IgD-negative memory B cell (primary cell): ENCODE measurements around the gene DDHD1. TPM values are rescaled to one million over a fixed set of nuclear protein-coding genes. Genes with fewer than 3 reads are reported as not detected.
"Not testable (repeated sequence)": the region's sequence is repeated elsewhere in the genome, so short reads cannot be mapped to it uniquely, and the experiment has no call there.

Source experiments
- H3K27ac Mint-ChIP-seq, 3 donors: one replicate each; pipeline ENCODE4 v1.8.0; 2020 to 2022; ENCODE audit warnings: mild to moderate bottlenecking in 3 of 3, mixed read lengths in 3 of 3, moderate library complexity in 1 of 3
- H3K27me3 Mint-ChIP-seq: one replicate; pipeline ENCODE4 v1.8.0; 2021; ENCODE audit warnings: mixed read lengths
- H3K36me3 Mint-ChIP-seq: one replicate; pipeline ENCODE4 v1.8.0; 2020; ENCODE audit warnings: mild to moderate bottlenecking, mixed read lengths
- H3K4me1 Mint-ChIP-seq, 3 donors: one replicate each; pipeline ENCODE4 v1.8.0; 2020 to 2022; ENCODE audit warnings: mixed read lengths in 3 of 3, mild to moderate bottlenecking in 1 of 3
- H3K4me3 Mint-ChIP-seq, 4 donors: one replicate each; pipeline ENCODE4 v1.8.0; 2020 to 2022; ENCODE audit warnings: mild to moderate bottlenecking in 4 of 4, mixed read lengths in 4 of 4, moderate library complexity in 3 of 4
- H3K9me3 Mint-ChIP-seq, 3 donors: one replicate each; pipeline ENCODE4 v1.8.0; 2020 to 2021; ENCODE audit warnings: mixed read lengths in 3 of 3, mild to moderate bottlenecking in 1 of 3
- polyA plus RNA-seq: library from polyadenylated mRNA; unstranded; fragments of 300-500 nt; fragmentation: Illumina TruSeq; gene quantifications from one replicate; pipeline ENCODE4 v1.2.3, GENCODE V29; 2021

The DDHD1 gene
- polyA plus RNA-seq, 1 donor from 2014 or later: 9.4 TPM

DNA sequence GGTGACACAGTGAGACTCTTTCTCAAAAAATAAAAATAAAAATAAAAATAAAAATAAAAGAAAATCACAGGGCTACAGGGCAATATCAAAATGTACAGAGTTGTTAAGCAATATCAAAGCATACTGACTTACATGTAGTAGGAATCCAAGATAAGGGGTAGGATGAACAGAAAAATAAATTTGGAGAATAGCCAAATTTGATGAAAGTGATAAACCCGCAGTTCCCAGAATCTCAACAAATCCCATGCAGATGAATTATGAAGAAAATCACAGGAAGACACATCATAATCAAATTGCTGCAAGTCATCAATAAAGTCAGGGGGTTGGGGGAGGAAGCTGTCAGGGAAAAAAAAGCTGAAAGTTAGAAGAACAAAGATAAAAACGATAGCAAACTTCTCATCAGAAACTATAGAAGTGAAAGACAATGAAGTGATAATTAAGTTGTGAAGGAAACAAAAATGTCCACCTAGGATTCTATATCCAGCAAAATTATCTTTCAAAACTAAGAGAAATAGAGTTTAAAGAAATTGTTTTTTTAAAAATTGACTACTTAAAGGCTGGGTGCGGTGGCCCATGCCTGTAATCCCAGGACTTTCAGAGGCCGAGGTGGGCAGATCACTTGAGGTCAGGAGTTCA is 15.4 kb downstream of the DDHD1 start:
- H3K27ac Mint-ChIP-seq: no peak overlapping the region
- H3K27me3 Mint-ChIP-seq: no peaks in the 10 kb centered on the region
- H3K36me3 Mint-ChIP-seq: peaks cover 29% of the 10 kb centered on the region
- peaks cover 5 to 10% (median 5%) of the 10 kb centered on the region in 3 donors for H3K4me1 Mint-ChIP-seq
- peak overlapping the region in 1 of 4 donors; percentile 41 for H3K4me3 Mint-ChIP-seq
- H3K9me3 Mint-ChIP-seq: peaks cover 5 to 29% (median 26%) of the 10 kb centered on the region in 3 donors

DNA sequence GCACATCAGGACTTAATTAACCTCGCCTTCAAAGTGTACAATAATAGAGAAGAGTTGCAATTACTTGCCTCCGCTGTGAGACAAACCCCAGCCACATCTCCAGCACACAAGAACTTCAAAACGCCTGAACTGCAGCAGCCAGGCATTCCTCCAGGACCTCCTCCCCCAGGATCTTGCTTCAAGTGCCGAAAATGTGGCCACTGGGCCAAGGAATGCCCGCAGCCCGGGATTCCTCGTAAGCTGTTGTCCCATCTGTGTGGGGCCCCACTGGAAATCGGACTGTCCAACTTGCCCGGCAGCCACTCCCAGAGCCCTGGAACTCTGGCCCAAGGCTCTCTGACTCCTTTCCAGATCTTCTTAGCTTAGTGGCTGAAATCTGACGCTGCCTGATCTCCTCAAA is 22.6 kb downstream of the DDHD1 start:
- not testable (repeated sequence) for H3K4me3 Mint-ChIP-seq, H3K27ac Mint-ChIP-seq, H3K36me3 Mint-ChIP-seq, H3K9me3 Mint-ChIP-seq, H3K27me3 Mint-ChIP-seq
- H3K4me1 Mint-ChIP-seq: peaks cover 23 to 31% (median 24%) of the 10 kb centered on the region in 3 donors

GRCh38 chr14:53128303-53129028 is 24.7 kb downstream of the DDHD1 start:
- Mint-ChIP-seq H3K27ac (peak overlapping the region; percentile 72 to 89 (median 78)), H3K4me3 (peak overlapping the region in 3 of 4 donors; percentile 19 to 74 (median 70)), H3K36me3 (no peaks in the 10 kb centered on the region), H3K9me3 (no peaks in the 10 kb centered on the region), H3K4me1 (peaks cover 26 to 29% (median 27%) of the 10 kb centered on the region in 3 donors), H3K27me3 (no peaks in the 10 kb centered on the region)

- H3K4me3 Mint-ChIP-seq: peak overlapping the region in 3 of 4 donors; percentile 70 to 89 (median 74)
- H3K36me3 Mint-ChIP-seq: no peaks in the 10 kb centered on the region
- peak overlapping the region; percentile 72 to 89 (median 78) for H3K27ac Mint-ChIP-seq
- peaks cover 27 to 30% (median 28%) of the 10 kb centered on the region in 3 donors for H3K4me1 Mint-ChIP-seq
- no peaks in the 10 kb centered on the region for H3K9me3 Mint-ChIP-seq
- H3K27me3 Mint-ChIP-seq: no peaks in the 10 kb centered on the region
Measured at GRCh38 chr14:53127832-53128231, 25.3 kb downstream of the DDHD1 start.

GRCh38 chr14:53127151-53127550 is 26.0 kb downstream of the DDHD1 start:
- no peaks in the 10 kb centered on the region for H3K36me3 Mint-ChIP-seq
- peak overlapping the region; percentile 78 to 89 (median 85) for H3K27ac Mint-ChIP-seq
- H3K4me1 Mint-ChIP-seq: peaks cover 27 to 30% (median 28%) of the 10 kb centered on the region in 3 donors
- peak overlapping the region; percentile 68 to 89 (median 72) for H3K4me3 Mint-ChIP-seq
- H3K27me3 Mint-ChIP-seq: no peaks in the 10 kb centered on the region
- no peaks in the 10 kb centered on the region for H3K9me3 Mint-ChIP-seq

GRCh38 chr14:53126731-53127130 is 26.4 kb downstream of the DDHD1 start:
- Mint-ChIP-seq H3K27ac (peak overlapping the region; percentile 78 to 89 (median 85)), H3K27me3 (no peaks in the 10 kb centered on the region), H3K4me3 (peak overlapping the region; percentile 68 to 89 (median 72)), H3K36me3 (no peaks in the 10 kb centered on the region), H3K9me3 (no peaks in the 10 kb centered on the region), H3K4me1 (peaks cover 27 to 30% (median 28%) of the 10 kb centered on the region in 3 donors)

GRCh38 chr14:53124786-53125185 is 28.3 kb downstream of the DDHD1 start:
- peaks cover 29 to 32% (median 30%) of the 10 kb centered on the region in 3 donors for H3K4me1 Mint-ChIP-seq
- H3K9me3 Mint-ChIP-seq: peaks cover 2 to 6% (median 4%) of the 10 kb centered on the region in 3 donors
- H3K36me3 Mint-ChIP-seq: peaks cover 6% of the 10 kb centered on the region
- peak overlapping the region in 1 of 4 donors; percentile 17 for H3K4me3 Mint-ChIP-seq
- H3K27me3 Mint-ChIP-seq: no peaks in the 10 kb centered on the region
- no peak overlapping the region for H3K27ac Mint-ChIP-seq

DNA sequence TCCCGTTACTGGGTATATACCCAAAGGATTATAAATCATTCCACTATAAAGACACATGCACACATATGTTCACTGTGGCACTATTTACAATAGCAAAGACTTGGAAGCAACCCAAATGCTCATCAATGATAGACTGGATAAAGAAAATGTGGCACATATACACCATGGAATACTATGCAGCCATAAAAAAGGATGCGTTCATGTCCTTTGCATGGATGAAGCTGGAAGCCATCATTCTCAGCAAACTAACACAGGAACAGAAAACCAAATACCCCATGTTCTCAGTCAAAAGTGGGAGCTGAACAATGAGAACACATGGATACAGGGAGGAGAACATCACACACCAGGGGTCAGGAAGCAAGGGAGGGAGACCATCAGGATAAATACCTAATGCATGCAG is 31.7 kb downstream of the DDHD1 start:
- H3K4me3 Mint-ChIP-seq, H3K27me3 Mint-ChIP-seq, H3K36me3 Mint-ChIP-seq, H3K9me3 Mint-ChIP-seq: not testable (repeated sequence)
- peak overlapping the region in 1 of 3 donors; percentile 73 for H3K27ac Mint-ChIP-seq
- peaks cover 20 to 27% (median 24%) of the 10 kb centered on the region in 3 donors for H3K4me1 Mint-ChIP-seq

DNA sequence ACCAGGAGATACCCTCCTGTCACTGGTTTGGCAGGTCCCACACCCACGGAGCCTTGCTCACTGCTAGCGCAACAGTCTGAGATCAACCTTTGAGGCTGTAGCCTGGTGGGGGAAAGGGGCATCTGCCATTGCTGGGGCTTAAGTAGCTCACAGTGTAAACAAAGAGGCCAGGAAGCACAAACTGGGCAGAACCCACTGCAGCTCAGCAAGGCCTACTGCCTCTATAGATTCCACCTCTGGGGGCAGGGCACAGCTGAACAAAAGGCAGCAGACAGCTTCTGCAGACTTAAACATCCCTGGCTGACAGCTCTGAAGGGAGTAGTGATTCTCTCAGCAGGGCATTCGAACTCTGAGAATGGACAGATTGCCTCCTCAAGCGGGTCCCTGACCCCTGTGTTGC is 35.6 kb downstream of the DDHD1 start:
- H3K27ac Mint-ChIP-seq, H3K36me3 Mint-ChIP-seq, H3K27me3 Mint-ChIP-seq, H3K4me3 Mint-ChIP-seq: not testable (repeated sequence)
- Mint-ChIP-seq H3K9me3 (peaks cover 2 to 11% (median 8%) of the 10 kb centered on the region in 3 donors), H3K4me1 (peaks cover 22 to 35% (median 30%) of the 10 kb centered on the region in 3 donors)

DNA sequence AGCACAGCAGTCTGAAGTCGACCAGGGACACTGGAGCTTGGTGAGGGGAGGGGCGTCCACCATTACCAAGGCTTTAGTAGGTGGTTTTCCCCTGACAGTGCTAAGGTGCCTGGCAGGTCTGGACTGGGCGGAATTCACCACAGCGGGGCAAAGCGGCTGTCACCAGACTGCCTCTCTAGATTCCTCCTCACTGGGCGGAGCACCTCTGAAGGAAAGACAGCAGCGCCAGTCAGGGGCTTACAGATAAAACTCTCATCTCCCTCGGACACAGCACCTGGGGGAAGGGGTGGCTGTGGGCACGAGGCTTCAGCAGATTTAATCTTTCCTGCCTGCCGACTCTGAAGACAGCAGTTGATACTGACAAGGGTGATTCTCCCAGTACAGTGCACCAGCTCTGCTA is 39.1 kb downstream of the DDHD1 start:
- no peak overlapping the region for H3K4me3 Mint-ChIP-seq
- H3K27ac Mint-ChIP-seq: no peak overlapping the region
- peaks cover 18 to 24% (median 20%) of the 10 kb centered on the region in 3 donors for H3K4me1 Mint-ChIP-seq
- peaks cover 4% of the 10 kb centered on the region for H3K36me3 Mint-ChIP-seq
- H3K27me3 Mint-ChIP-seq: no peaks in the 10 kb centered on the region
- peaks cover 0 to 5% (median 4%) of the 10 kb centered on the region in 3 donors for H3K9me3 Mint-ChIP-seq

DNA sequence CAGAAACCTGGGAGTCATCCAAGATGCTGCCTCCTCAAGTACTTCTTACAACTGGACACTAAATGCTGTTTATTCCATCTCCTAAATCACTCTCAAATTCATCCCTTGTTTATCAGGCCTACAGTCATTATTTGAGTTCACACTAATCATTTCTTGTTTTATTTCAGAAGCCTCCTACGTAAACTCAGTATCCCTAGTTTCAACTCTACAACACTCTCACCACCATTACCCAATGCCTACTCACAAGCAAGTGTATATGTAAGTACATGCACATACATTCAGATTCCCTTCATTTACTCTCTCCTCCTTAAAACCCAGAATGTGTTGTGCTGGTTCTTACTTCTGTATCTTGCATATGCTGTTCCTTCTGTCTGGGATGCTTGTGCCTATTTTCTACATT is 43.0 kb downstream of the DDHD1 start:
- H3K27me3 Mint-ChIP-seq: peaks cover 1% of the 10 kb centered on the region
- peaks cover 0 to under 1% (median 0%) of the 10 kb centered on the region in 3 donors for H3K9me3 Mint-ChIP-seq
- no peak overlapping the region for H3K4me3 Mint-ChIP-seq
- H3K36me3 Mint-ChIP-seq: no peaks in the 10 kb centered on the region
- no peak overlapping the region for H3K27ac Mint-ChIP-seq
- H3K4me1 Mint-ChIP-seq: peaks cover 4 to 17% (median 8%) of the 10 kb centered on the region in 3 donors

DNA sequence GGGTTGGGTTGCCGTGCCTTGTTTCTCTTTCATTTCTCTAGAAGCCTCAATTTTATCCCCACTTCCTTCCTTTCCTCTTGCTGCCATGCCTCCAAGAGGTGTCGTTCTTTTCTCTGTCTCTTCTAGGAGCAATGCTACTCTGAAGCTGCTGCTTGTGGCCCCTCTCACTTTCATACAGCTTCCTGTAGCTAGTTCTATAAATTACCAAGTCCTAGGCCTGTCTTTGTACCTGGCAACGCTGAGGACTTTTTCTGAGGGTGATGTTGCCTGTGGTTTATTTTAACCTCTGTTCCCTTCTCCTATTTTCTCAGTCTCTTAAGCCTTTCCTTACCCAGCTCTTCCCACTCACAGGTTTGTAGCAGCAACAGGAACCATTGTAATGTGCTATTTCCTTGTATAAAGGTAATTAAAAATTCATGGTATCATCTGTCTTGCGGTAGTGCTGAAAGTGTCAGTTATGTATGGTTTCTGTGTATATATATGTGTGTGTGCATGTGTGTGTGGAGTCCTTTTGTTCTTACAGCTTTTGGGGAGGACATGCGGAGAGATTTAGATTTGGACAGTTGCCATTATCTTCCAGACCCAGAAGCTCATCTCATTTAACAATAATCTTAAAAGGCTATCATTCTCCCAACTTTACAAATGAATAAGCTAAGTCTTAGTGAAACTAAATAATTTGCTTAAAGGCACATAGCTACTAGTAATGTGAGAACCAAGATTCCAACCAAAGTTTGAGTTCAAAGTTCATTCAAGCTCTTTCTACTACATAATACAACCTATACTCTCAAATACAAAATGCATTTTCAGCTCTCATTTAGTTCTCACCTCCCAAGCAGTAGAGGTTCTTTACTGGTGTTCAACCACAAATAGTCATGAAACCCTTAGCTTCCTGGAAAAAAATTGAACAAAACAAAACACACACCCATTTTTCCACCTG is 43.8 kb downstream of the DDHD1 start:
- Mint-ChIP-seq H3K27ac (no peak overlapping the region), H3K9me3 (no peaks in the 10 kb centered on the region), H3K36me3 (no peaks in the 10 kb centered on the region), H3K4me1 (peaks cover 0 to 12% (median 6%) of the 10 kb centered on the region in 3 donors), H3K27me3 (peaks cover 1% of the 10 kb centered on the region), H3K4me3 (no peak overlapping the region)

DNA sequence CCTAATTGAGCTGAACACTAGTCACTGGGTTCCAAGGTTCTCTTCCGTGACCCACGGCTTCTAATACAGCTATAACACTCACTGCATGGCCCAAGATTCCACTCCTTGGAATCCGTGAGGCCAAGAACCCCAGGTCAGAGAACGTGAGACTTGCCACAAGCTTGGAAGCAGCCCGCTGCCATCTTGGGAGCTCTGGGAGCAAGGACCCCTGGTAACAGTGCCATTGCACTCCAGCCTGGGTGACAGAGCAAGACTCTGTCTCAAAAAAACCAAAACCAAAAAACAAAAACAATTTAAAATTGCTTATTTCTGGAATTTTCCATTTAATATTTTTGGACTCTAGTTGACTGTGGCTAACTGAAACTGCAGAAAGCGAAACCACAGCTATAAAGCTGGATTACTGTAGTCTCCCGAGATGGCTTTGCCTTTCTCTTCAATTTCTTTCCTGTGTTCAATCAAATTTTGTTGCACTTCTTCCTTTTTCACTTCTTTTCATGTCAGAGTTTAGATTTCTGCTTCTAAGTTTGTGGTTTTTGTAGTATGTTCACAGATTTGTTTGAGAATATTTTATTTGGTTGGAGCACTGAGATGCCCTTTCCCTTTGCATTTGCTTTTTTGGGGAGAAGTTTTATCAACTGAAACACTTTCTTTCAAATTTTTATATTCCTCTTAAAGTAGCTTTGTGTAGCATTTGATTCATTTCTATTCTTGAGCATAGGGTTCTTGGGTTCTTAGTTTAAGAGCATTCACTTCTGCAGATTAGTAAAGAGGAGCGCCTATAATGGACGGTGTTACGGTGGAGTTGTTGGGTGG is 44.6 kb downstream of the DDHD1 start:
- no peak overlapping the region for H3K27ac Mint-ChIP-seq
- H3K27me3 Mint-ChIP-seq: peaks cover 1% of the 10 kb centered on the region
- H3K4me3 Mint-ChIP-seq: no peak overlapping the region
- no peaks in the 10 kb centered on the region for H3K9me3 Mint-ChIP-seq
- no peaks in the 10 kb centered on the region for H3K36me3 Mint-ChIP-seq
- peaks cover 0 to 11% (median 6%) of the 10 kb centered on the region in 3 donors for H3K4me1 Mint-ChIP-seq

- H3K4me3 Mint-ChIP-seq: no peak overlapping the region
- no peaks in the 10 kb centered on the region for H3K9me3 Mint-ChIP-seq
- H3K36me3 Mint-ChIP-seq: no peaks in the 10 kb centered on the region
- peaks cover 1% of the 10 kb centered on the region for H3K27me3 Mint-ChIP-seq
- H3K27ac Mint-ChIP-seq: no peak overlapping the region
- peaks cover 0 to 11% (median 6%) of the 10 kb centered on the region in 3 donors for H3K4me1 Mint-ChIP-seq
Measured at GRCh38 chr14:53106768-53107167, 46.4 kb downstream of the DDHD1 start.
